K562 (cell line): ENCODE data around the gene TSPAN18.

Experiments used
- FOXA1 ChIP-seq: fragments of 450-650 bp; IDR thresholded peaks from 2 replicates; pipeline ENCODE4 v1.6.1; 2016; ENCODE audit warnings: mild to moderate bottlenecking, borderline replicate concordance
- GABPA ChIP-seq: fragments of 200-800 bp; sonication (Bioruptor generic); conservative IDR thresholded peaks from 2 replicates; pipeline ENCODE4 v1.6.1; 2016; ENCODE audit warnings: low read depth, missing genetic modification characterization, missing compliant biosample characterization
- JUND ChIP-seq, 2 experiments: IDR thresholded peaks; 2 replicates in 1 of 2; 3 replicates in 1 of 2; pipeline ENCODE4 v1.6.1; 2011; ENCODE audit warnings: borderline replicate concordance in 2 of 2, low read depth in 2 of 2, low read length in 2 of 2, improper control_type of control experiment in 1 of 2, missing biosample characterization in 1 of 2, missing genetic modification characterization in 1 of 2, missing genetic modification reagents in 1 of 2
- MIER1 ChIP-seq: fragments of 450-650 bp; IDR thresholded peaks from 2 replicates; pipeline ENCODE4 v1.6.1; 2016; ENCODE audit warnings: antibody characterized with exemption, mild to moderate bottlenecking, low read depth
- RBM14 ChIP-seq: fragments of 200-400 bp; formaldehyde crosslinking; IDR thresholded peaks from 2 replicates; pipeline ENCODE4 v1.6.1; 2018; ENCODE audit warnings: low read depth, mild to moderate bottlenecking, low read length, moderate library complexity, borderline replicate concordance; ENCODE audit not compliant: insufficient read depth
- SREBF2 ChIP-seq: sonication (generic); formaldehyde crosslinking; IDR thresholded peaks from 2 replicates; pipeline ENCODE4 v1.4.0; 2020; ENCODE audit warnings: mild to moderate bottlenecking, missing genetic modification reagents
- TCF7L2 ChIP-seq: fragments of 150-350 bp; IDR thresholded peaks from 2 replicates; pipeline ENCODE4 v1.6.1; 2016; ENCODE audit warnings: low read depth, mild to moderate bottlenecking, low read length, moderate library complexity
- ZFP30 ChIP-seq: fragments of 250-450 bp; sonication (Bioruptor Pico); IDR thresholded peaks from 2 replicates; pipeline ENCODE4 v1.8.0; 2022; ENCODE audit warnings: moderate library complexity, mild to moderate bottlenecking, inconsistent platforms, borderline replicate concordance
- TF ChIP-seq, protein P1 (sequence below), 3 experiments: IDR thresholded peaks in 2 of 3; conservative IDR thresholded peaks in 1 of 3; 2 replicates each; pipeline ENCODE4 v1.5.1; 2011 to 2012; ENCODE audit warnings: low read length in 3 of 3, mild to moderate bottlenecking in 3 of 3, control low read depth in 2 of 3, improper control_type of control experiment in 1 of 3, inconsistent platforms in 1 of 3, low read depth in 1 of 3, mixed read lengths in 1 of 3, moderate library complexity in 1 of 3; ENCODE audit not compliant: insufficient read depth in 2 of 3
- TF ChIP-seq, protein P2 (sequence below): fragments of 250-450 bp; sonication (Bioruptor Pico); IDR thresholded peaks from 2 replicates; pipeline ENCODE4 v1.5.0; 2020; ENCODE audit warnings: mild to moderate bottlenecking, borderline replicate concordance
- TF ChIP-seq, protein P3 (sequence below): fragments of 250-450 bp; sonication (Bioruptor Pico); IDR thresholded peaks from 2 replicates; pipeline ENCODE4 v1.5.0; 2021; ENCODE audit warnings: mild to moderate bottlenecking, borderline replicate concordance
- TF ChIP-seq, protein P4 (sequence below): sonication (generic); formaldehyde crosslinking; IDR thresholded peaks from 2 replicates; pipeline ENCODE4 v1.5.0; 2020; ENCODE audit warnings: missing genetic modification reagents
- TF ChIP-seq, protein P5 (sequence below), 2 experiments: fragments of 450-650 bp in 1 of 2; sonication (generic) in 1 of 2; formaldehyde crosslinking in 1 of 2; IDR thresholded peaks in 1 of 2; conservative IDR thresholded peaks in 1 of 2; 2 replicates each; pipeline versions ENCODE4 v1.6.1 to v1.8.1; 2016 to 2023; ENCODE audit warnings: mild to moderate bottlenecking in 2 of 2, moderate library complexity in 2 of 2, inconsistent platforms in 1 of 2, missing genetic modification reagents in 1 of 2

DNA sequence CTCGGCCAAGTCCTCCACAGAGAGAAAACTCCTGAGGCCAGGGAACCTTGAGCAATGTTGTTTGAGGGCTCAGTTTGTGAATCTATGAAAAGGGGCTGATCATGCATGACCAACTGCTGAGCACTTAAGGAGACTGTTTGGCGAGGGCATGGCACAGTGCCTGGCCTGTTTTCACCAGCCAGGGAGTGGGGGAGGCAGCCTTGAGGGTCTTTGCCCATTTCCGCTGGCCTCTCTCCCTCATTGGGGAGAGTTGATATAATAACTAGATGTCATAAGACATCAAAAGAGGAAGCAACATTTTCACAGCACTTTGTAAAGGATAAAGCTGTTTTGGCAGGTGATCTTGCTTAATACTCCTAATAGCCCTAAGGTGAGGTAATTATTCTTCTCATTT, 113.3 kb downstream of the TSPAN18 start:
- TF ChIP-seq, protein P1, sequence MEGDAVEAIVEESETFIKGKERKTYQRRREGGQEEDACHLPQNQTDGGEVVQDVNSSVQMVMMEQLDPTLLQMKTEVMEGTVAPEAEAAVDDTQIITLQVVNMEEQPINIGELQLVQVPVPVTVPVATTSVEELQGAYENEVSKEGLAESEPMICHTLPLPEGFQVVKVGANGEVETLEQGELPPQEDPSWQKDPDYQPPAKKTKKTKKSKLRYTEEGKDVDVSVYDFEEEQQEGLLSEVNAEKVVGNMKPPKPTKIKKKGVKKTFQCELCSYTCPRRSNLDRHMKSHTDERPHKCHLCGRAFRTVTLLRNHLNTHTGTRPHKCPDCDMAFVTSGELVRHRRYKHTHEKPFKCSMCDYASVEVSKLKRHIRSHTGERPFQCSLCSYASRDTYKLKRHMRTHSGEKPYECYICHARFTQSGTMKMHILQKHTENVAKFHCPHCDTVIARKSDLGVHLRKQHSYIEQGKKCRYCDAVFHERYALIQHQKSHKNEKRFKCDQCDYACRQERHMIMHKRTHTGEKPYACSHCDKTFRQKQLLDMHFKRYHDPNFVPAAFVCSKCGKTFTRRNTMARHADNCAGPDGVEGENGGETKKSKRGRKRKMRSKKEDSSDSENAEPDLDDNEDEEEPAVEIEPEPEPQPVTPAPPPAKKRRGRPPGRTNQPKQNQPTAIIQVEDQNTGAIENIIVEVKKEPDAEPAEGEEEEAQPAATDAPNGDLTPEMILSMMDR (IDR thresholded peaks at IDR 0.05 in 2 of 3, conservative IDR thresholded peaks at IDR 0.05 in 1 of 3; ENCODE audit: insufficient read depth in 2 of 3, low read depth in 1 of 3, low read length in 3 of 3), result no peak
- TF ChIP-seq GABPA (tag) (no peak), FOXA1 (no peak), JUND (IDR thresholded peaks at IDR 0.05; ENCODE audit: borderline replicate concordance, low read depth, low read length) (no peak), JUND (tag; IDR thresholded peaks at IDR 0.05; ENCODE audit: borderline replicate concordance, low read depth, low read length) (no peak), RBM14 (no peak), MIER1 (no peak), SREBF2 (CRISPR knock-in tag) (no peak), TCF7L2 (no peak), ZFP30 (CRISPR knock-in tag) (no peak)
- TF ChIP-seq, protein P2, sequence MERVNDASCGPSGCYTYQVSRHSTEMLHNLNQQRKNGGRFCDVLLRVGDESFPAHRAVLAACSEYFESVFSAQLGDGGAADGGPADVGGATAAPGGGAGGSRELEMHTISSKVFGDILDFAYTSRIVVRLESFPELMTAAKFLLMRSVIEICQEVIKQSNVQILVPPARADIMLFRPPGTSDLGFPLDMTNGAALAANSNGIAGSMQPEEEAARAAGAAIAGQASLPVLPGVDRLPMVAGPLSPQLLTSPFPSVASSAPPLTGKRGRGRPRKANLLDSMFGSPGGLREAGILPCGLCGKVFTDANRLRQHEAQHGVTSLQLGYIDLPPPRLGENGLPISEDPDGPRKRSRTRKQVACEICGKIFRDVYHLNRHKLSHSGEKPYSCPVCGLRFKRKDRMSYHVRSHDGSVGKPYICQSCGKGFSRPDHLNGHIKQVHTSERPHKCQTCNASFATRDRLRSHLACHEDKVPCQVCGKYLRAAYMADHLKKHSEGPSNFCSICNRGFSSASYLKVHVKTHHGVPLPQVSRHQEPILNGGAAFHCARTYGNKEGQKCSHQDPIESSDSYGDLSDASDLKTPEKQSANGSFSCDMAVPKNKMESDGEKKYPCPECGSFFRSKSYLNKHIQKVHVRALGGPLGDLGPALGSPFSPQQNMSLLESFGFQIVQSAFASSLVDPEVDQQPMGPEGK (CRISPR knock-in tag), result no peak
- TF ChIP-seq, protein P3, sequence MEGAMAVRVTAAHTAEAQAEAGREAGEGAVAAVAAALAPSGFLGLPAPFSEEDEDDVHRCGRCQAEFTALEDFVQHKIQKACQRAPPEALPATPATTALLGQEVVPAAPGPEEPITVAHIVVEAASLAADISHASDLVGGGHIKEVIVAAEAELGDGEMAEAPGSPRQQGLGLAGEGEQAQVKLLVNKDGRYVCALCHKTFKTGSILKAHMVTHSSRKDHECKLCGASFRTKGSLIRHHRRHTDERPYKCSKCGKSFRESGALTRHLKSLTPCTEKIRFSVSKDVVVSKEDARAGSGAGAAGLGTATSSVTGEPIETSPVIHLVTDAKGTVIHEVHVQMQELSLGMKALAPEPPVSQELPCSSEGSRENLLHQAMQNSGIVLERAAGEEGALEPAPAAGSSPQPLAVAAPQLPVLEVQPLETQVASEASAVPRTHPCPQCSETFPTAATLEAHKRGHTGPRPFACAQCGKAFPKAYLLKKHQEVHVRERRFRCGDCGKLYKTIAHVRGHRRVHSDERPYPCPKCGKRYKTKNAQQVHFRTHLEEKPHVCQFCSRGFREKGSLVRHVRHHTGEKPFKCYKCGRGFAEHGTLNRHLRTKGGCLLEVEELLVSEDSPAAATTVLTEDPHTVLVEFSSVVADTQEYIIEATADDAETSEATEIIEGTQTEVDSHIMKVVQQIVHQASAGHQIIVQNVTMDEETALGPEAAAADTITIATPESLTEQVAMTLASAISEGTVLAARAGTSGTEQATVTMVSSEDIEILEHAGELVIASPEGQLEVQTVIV (CRISPR knock-in tag), result no peak
- TF ChIP-seq, protein P4, sequence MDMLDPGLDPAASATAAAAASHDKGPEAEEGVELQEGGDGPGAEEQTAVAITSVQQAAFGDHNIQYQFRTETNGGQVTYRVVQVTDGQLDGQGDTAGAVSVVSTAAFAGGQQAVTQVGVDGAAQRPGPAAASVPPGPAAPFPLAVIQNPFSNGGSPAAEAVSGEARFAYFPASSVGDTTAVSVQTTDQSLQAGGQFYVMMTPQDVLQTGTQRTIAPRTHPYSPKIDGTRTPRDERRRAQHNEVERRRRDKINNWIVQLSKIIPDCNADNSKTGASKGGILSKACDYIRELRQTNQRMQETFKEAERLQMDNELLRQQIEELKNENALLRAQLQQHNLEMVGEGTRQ (CRISPR knock-in tag), result no peak
- TF ChIP-seq, protein P5, sequence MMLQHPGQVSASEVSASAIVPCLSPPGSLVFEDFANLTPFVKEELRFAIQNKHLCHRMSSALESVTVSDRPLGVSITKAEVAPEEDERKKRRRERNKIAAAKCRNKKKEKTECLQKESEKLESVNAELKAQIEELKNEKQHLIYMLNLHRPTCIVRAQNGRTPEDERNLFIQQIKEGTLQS (IDR thresholded peaks at IDR 0.05), result no peak
- TF ChIP-seq, protein P5 (CRISPR knock-in tag; conservative IDR thresholded peaks at IDR 0.05), result no peak
